ENCODE data around the gene TIMM10B. TPM values are rescaled to one million over a fixed set of nuclear protein-coding genes. Genes with fewer than 3 reads are reported as not detected.

Gene TIMM10B
- total and polyA plus RNA-seq, 9 of the 15 experiments (the other 6 are each of a cell fraction or from before 2014, with no cell fraction given), result 43.2 to 163 (median 57.0) TPM

DNA sequence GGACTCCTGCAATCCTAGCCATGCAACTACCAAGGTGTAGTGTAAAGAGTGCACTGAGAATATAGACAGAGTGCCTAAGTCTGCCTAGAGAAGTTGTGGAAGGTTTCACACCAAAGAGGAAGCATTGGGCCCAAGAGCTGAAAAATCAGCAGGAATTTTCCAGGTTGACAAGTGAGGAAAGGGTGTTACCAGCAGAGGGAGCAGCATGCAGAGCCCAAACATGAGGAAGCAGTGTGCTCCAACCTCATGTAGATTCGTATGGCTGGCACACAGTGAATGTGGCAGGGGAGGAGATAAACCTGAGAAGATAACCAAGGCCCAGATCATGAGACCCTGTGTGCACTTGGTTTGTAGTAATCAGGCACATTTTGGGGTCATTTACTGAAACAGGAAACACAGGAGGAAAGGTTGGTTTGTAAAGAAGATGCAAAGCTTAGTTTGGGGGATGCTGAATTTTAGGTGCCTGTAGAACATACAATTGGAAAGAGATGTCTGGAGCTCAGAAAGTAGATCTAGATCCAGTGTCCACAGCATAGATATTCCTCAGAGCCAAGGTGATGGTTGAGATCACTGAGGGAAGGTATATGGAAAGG lies 42.2 kb upstream of the TIMM10B start (continued):
- TF ChIP-seq, protein P1, sequence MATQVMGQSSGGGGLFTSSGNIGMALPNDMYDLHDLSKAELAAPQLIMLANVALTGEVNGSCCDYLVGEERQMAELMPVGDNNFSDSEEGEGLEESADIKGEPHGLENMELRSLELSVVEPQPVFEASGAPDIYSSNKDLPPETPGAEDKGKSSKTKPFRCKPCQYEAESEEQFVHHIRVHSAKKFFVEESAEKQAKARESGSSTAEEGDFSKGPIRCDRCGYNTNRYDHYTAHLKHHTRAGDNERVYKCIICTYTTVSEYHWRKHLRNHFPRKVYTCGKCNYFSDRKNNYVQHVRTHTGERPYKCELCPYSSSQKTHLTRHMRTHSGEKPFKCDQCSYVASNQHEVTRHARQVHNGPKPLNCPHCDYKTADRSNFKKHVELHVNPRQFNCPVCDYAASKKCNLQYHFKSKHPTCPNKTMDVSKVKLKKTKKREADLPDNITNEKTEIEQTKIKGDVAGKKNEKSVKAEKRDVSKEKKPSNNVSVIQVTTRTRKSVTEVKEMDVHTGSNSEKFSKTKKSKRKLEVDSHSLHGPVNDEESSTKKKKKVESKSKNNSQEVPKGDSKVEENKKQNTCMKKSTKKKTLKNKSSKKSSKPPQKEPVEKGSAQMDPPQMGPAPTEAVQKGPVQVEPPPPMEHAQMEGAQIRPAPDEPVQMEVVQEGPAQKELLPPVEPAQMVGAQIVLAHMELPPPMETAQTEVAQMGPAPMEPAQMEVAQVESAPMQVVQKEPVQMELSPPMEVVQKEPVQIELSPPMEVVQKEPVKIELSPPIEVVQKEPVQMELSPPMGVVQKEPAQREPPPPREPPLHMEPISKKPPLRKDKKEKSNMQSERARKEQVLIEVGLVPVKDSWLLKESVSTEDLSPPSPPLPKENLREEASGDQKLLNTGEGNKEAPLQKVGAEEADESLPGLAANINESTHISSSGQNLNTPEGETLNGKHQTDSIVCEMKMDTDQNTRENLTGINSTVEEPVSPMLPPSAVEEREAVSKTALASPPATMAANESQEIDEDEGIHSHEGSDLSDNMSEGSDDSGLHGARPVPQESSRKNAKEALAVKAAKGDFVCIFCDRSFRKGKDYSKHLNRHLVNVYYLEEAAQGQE (IDR thresholded peaks at IDR 0.05; ENCODE audit: borderline replicate concordance), result peak; percentile 44; the same call in 1 of the 2 replicates
- TF ChIP-seq, protein P1 (CRISPR knock-in tag; IDR thresholded peaks at IDR 0.05; ENCODE audit: low read depth), result no peak
- TF ChIP-seq XRCC5 (IDR thresholded peaks at IDR 0.05; ENCODE audit: low read depth, low read length), result 0 out of 2 replicates have a peak, but pooled peaks have one; percentile 66
- TF ChIP-seq ZNF384 (IDR thresholded peaks at IDR 0.05; ENCODE audit: low read depth, low read length), result peak; percentile 13; the same call in 1 of the 2 replicates
- peak; percentile 62; the same call in 1 of the 2 replicates for TF ChIP-seq SMC3 (conservative IDR thresholded peaks at IDR 0.05; ENCODE audit: insufficient read depth, low read depth, low read length)
- peak; percentile 48 to 74 for TF ChIP-seq RAD21 (CRISPR knock-in tag; conservative IDR thresholded peaks at IDR 0.05 in 1 of 2, IDR thresholded peaks at IDR 0.05 in 1 of 2)
- TF ChIP-seq SRF (CRISPR knock-in tag; IDR thresholded peaks at IDR 0.05), result no peak
- TF ChIP-seq, protein P2, sequence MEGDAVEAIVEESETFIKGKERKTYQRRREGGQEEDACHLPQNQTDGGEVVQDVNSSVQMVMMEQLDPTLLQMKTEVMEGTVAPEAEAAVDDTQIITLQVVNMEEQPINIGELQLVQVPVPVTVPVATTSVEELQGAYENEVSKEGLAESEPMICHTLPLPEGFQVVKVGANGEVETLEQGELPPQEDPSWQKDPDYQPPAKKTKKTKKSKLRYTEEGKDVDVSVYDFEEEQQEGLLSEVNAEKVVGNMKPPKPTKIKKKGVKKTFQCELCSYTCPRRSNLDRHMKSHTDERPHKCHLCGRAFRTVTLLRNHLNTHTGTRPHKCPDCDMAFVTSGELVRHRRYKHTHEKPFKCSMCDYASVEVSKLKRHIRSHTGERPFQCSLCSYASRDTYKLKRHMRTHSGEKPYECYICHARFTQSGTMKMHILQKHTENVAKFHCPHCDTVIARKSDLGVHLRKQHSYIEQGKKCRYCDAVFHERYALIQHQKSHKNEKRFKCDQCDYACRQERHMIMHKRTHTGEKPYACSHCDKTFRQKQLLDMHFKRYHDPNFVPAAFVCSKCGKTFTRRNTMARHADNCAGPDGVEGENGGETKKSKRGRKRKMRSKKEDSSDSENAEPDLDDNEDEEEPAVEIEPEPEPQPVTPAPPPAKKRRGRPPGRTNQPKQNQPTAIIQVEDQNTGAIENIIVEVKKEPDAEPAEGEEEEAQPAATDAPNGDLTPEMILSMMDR (IDR thresholded peaks at IDR 0.05 in 2 of 3, conservative IDR thresholded peaks at IDR 0.05 in 1 of 3; ENCODE audit: insufficient read depth in 2 of 3, low read depth in 1 of 3, low read length in 3 of 3), result peak; percentile 76 to 85 (median 82)
- TF ChIP-seq SRSF1 (IDR thresholded peaks at IDR 0.05; ENCODE audit: low read depth, low read length), result no peak
- no peak for TF ChIP-seq ETS2 (tag; IDR thresholded peaks at IDR 0.05; ENCODE audit: borderline replicate concordance, poor library complexity, severe bottlenecking)
- TF ChIP-seq TEAD4 (IDR thresholded peaks at IDR 0.05; ENCODE audit: low read length), result 0 out of 2 replicates have a peak, but pooled peaks have one; percentile 20
- no peak for TF ChIP-seq TEAD4 (CRISPR knock-in tag; IDR thresholded peaks at IDR 0.05; ENCODE audit: borderline replicate concordance)
- TF ChIP-seq FOXK2 (conservative IDR thresholded peaks at IDR 0.05 in 1 of 2, IDR thresholded peaks at IDR 0.05 in 1 of 2; ENCODE audit: low read depth in 2 of 2), result 0 out of 4 replicates have a peak, but pooled peaks of 1 of the 2 experiments have one; percentile 16
- TF ChIP-seq, protein P3, sequence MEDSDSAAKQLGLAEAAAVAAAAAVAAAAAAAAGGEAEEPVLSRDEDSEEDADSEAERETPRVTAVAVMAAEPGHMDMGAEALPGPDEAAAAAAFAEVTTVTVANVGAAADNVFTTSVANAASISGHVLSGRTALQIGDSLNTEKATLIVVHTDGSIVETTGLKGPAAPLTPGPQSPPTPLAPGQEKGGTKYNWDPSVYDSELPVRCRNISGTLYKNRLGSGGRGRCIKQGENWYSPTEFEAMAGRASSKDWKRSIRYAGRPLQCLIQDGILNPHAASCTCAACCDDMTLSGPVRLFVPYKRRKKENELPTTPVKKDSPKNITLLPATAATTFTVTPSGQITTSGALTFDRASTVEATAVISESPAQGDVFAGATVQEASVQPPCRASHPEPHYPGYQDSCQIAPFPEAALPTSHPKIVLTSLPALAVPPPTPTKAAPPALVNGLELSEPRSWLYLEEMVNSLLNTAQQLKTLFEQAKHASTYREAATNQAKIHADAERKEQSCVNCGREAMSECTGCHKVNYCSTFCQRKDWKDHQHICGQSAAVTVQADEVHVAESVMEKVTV (CRISPR knock-in tag; IDR thresholded peaks at IDR 0.05), result 0 out of 2 replicates have a peak, but pooled peaks have one; percentile 26
